T-helper 1 cell treated with Interleukin-12 subunit alpha and Interleukin-12 subunit beta and Interleukin-4 antibody, amounts not matched to agents 30 μg/mL and 1 μg/mL, for 36 hours (primary cell): Measurements from ENCODE around the gene ALS2.
"Not testable (repeated sequence)": the region's sequence is repeated elsewhere in the genome, so short reads cannot be mapped to it uniquely, and the experiment has no call there.

ENCODE experiments used
- H3K27ac Mint-ChIP-seq: one replicate; pipeline ENCODE4 v1.8.0; 2021; ENCODE audit warnings: mild to moderate bottlenecking, mixed read lengths
- H3K27me3 Mint-ChIP-seq: one replicate; pipeline ENCODE4 v1.8.0; 2021; ENCODE audit warnings: low read depth, mixed read lengths
- H3K36me3 Mint-ChIP-seq: one replicate; pipeline ENCODE4 v1.8.0; 2021; ENCODE audit warnings: low read depth, mixed read lengths
- H3K4me1 Mint-ChIP-seq: one replicate; pipeline ENCODE4 v1.8.0; 2021; ENCODE audit warnings: low read depth, mixed read lengths
- H3K4me3 Mint-ChIP-seq: one replicate; pipeline ENCODE4 v1.8.0; 2021; ENCODE audit warnings: mild to moderate bottlenecking, moderate library complexity, mixed read lengths
- H3K9me3 Mint-ChIP-seq: one replicate; pipeline ENCODE4 v1.8.0; 2021; ENCODE audit warnings: mixed read lengths

The ALS2 gene

GRCh38 chr2:201698588-201699226, 82.0 kb downstream of the ALS2 start, which contains the start of gene MPP4:
MPP4 (minus strand) TSS chr2:201698644; CDS start chr2:201693954, 4,690 bp downstream.
- Mint-ChIP-seq H3K9me3 (no peaks in the 10 kb centered on the region), H3K27ac (no peak within 1 kb of the TSS), H3K27me3 (no peaks in the 10 kb centered on the region), H3K4me3 (no peak within 1 kb of the TSS), H3K36me3 (peaks cover 3% of the 10 kb centered on the region), H3K4me1 (peaks cover 2% of the 10 kb centered on the region)

- Mint-ChIP-seq H3K4me1 (peaks cover 2% of the 10 kb centered on the region), H3K4me3 (no peak overlapping the region), H3K27me3 (no peaks in the 10 kb centered on the region), H3K9me3 (no peaks in the 10 kb centered on the region), H3K27ac (no peak overlapping the region), H3K36me3 (peaks cover 1% of the 10 kb centered on the region)
These were observed 82.8 kb downstream of the ALS2 start for GRCh38 chr2:201697899-201698298.

- Mint-ChIP-seq H3K9me3 (no peaks in the 10 kb centered on the region), H3K36me3 (peaks cover 1% of the 10 kb centered on the region), H3K27me3 (no peaks in the 10 kb centered on the region), H3K27ac (no peak overlapping the region), H3K4me3 (no peak overlapping the region), H3K4me1 (peaks cover 2% of the 10 kb centered on the region)
These were observed 84.5 kb downstream of the ALS2 start for GRCh38 chr2:201696151-201696659.

DNA sequence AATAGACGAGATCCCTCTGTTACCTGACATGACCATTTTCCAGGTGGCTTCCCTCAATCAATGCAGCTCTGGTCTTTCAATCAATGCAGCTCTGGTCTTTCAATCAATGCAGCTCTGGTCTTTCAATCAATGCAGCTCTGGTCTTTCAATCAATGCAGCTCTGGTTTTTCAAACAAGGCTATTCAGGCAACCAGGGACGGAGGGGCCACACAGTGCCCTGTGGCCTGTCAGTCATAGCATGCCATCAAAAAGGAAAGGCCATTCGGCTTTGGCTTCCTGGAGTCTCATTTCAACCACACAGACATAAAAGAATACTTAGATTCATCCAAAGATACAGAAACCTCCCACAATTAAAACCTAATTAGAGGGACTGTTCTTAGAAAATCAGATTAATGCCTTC, 95.6 kb downstream of the ALS2 start:
- H3K27ac Mint-ChIP-seq: no peak overlapping the region
- no peak overlapping the region for H3K4me3 Mint-ChIP-seq
- no peaks in the 10 kb centered on the region for H3K9me3 Mint-ChIP-seq
- peaks cover 13% of the 10 kb centered on the region for H3K27me3 Mint-ChIP-seq
- H3K36me3 Mint-ChIP-seq: no peaks in the 10 kb centered on the region
- no peaks in the 10 kb centered on the region for H3K4me1 Mint-ChIP-seq

DNA sequence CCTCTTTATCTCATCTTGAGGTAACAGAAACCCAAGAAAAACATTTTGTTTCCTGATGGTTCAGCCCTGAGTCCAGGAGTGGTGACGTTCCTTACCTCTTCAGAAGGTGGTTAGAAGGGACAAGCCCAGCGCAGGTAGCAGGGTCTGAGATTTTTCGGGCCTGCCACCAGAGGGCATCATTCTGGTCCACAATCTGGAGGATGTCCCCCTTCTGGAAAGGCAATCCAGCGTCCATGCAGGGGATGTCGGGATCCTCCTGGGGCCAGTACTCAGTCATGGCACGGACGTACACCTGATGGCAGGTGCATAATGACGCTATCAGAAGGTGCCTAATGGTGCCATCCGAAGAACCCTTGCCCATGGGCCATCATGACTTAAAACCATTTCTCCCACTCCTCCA, 100.0 kb downstream of the ALS2 start:
- H3K4me1 Mint-ChIP-seq: no peaks in the 10 kb centered on the region
- H3K27me3 Mint-ChIP-seq: peaks cover 7% of the 10 kb centered on the region
- no peak overlapping the region for H3K27ac Mint-ChIP-seq
- no peaks in the 10 kb centered on the region for H3K9me3 Mint-ChIP-seq
- no peaks in the 10 kb centered on the region for H3K36me3 Mint-ChIP-seq
- H3K4me3 Mint-ChIP-seq: no peak overlapping the region

DNA sequence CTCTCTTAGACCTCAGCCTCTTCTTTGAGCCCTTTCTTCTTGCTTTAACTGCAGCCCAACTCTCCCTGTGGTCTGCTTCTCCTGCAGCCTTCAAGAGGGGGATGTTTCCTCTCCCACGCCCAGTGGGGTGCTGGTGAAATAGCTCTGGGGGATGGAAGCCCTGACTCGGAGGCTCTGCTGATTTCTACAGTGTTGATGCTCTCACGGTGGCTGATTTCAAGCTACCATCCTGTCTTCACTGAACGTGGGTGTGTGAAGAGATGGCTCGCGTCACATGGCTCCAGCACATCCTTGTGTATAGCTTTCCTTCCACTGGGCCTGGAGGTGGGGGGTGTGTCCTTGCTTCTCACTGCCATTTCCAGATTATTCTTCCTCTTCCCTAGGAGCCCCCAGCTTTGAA, 102.3 kb downstream of the ALS2 start:
- H3K27me3 Mint-ChIP-seq: peaks cover 3% of the 10 kb centered on the region
- no peaks in the 10 kb centered on the region for H3K9me3 Mint-ChIP-seq
- H3K36me3 Mint-ChIP-seq: no peaks in the 10 kb centered on the region
- H3K27ac Mint-ChIP-seq: no peak overlapping the region
- H3K4me1 Mint-ChIP-seq: no peaks in the 10 kb centered on the region
- no peak overlapping the region for H3K4me3 Mint-ChIP-seq

DNA sequence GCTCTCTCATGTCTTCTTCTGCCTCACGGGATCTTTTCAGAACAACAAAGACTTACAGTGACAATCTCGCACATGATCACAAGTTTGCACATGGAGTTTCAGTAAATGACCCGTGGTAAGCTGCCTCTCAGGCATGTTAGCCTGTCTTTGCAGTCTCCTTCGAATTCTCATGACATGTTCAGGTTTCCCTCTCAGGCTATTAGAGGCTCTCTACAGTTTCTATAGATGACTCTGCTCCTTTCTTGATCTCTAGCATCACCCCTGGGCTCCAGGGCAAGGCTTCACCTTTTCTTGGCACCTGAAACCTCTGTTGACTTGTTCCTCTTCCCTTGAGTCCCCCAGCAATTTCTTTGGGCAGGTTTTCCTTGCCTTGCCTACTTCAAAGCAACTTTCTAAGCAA, 105.3 kb downstream of the ALS2 start:
- Mint-ChIP-seq H3K36me3 (no peaks in the 10 kb centered on the region), H3K9me3 (no peaks in the 10 kb centered on the region), H3K4me1 (no peaks in the 10 kb centered on the region), H3K27me3 (peaks cover 5% of the 10 kb centered on the region), H3K27ac (no peak overlapping the region), H3K4me3 (no peak overlapping the region)

DNA sequence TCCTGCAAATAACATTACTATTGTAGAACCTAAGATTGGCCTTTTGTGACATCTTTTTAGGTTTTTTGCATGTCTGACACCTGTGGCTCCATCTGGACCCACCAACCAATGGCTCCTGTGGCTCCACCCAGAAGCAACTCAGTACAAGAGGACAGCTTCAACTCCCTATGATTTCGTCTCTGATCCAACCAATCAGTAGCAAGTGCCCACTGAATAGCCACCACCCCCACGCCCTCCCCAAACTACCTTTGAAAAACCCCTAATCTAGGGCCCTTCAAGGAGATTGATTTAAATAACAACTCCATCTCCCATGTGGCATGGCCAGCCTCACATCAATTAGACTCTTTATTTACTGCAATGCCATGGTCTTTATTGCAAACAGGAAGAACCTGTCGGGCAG, 105.9 kb downstream of the ALS2 start:
- Mint-ChIP-seq H3K27me3 (peaks cover 6% of the 10 kb centered on the region), H3K27ac (no peak overlapping the region), H3K4me1 (no peaks in the 10 kb centered on the region)

GRCh38 chr2:201674298-201674697, 106.4 kb downstream of the ALS2 start:
- Mint-ChIP-seq H3K4me3 (no peak overlapping the region), H3K9me3 (no peaks in the 10 kb centered on the region), H3K36me3 (no peaks in the 10 kb centered on the region), H3K27ac (no peak overlapping the region), H3K27me3 (peaks cover 10% of the 10 kb centered on the region), H3K4me1 (no peaks in the 10 kb centered on the region)

More for the DNA sequence above, 105.9 kb downstream of the ALS2 start:
- H3K9me3 Mint-ChIP-seq: no peaks in the 10 kb centered on the region
- H3K4me3 Mint-ChIP-seq: no peak overlapping the region
- no peaks in the 10 kb centered on the region for H3K36me3 Mint-ChIP-seq

- no peaks in the 10 kb centered on the region for H3K36me3 Mint-ChIP-seq
- H3K9me3 Mint-ChIP-seq: no peaks in the 10 kb centered on the region
- H3K27ac Mint-ChIP-seq: no peak overlapping the region
- H3K4me1 Mint-ChIP-seq: no peaks in the 10 kb centered on the region
- H3K4me3 Mint-ChIP-seq: no peak overlapping the region
- peaks cover 10% of the 10 kb centered on the region for H3K27me3 Mint-ChIP-seq
These were observed 107.2 kb downstream of the ALS2 start for GRCh38 chr2:201673546-201673945.

GRCh38 chr2:201671205-201671604, 109.5 kb downstream of the ALS2 start:
- peaks cover 10% of the 10 kb centered on the region for H3K27me3 Mint-ChIP-seq
- not testable (repeated sequence) for H3K9me3 Mint-ChIP-seq, H3K27ac Mint-ChIP-seq, H3K36me3 Mint-ChIP-seq, H3K4me1 Mint-ChIP-seq, H3K4me3 Mint-ChIP-seq

GRCh38 chr2:201669865-201670264, 110.9 kb downstream of the ALS2 start:
- Mint-ChIP-seq H3K9me3 (no peaks in the 10 kb centered on the region), H3K4me3 (no peak overlapping the region), H3K36me3 (no peaks in the 10 kb centered on the region), H3K4me1 (no peaks in the 10 kb centered on the region), H3K27me3 (peaks cover 10% of the 10 kb centered on the region), H3K27ac (no peak overlapping the region)

DNA sequence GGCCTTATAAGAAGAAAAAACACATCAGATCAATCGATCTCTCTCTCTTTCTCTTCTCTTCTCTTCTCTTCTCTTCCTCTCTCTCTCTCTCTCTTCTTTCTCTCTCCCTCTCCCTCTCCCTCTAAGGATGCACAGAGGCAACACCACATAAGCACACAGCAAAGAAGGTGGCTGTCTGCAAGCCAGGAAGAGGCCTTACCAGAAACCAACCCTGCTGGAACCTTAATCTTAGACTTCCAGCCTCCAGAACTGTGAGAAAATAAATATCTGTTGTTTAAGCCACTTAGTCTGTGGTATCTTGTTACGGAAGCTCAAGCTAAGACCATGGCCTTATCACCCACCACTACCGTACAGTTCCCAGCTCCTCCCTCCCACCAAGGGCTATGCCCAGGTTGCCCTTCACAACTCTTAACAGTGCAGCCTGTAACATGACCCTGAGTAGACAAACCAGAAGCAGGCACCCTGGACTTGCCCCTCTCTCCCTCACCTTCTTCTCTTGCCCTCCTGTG, 112.3 kb downstream of the ALS2 start:
- Mint-ChIP-seq H3K9me3 (no peaks in the 10 kb centered on the region), H3K4me1 (no peaks in the 10 kb centered on the region), H3K27me3 (peaks cover 16% of the 10 kb centered on the region), H3K36me3 (no peaks in the 10 kb centered on the region), H3K4me3 (no peak overlapping the region), H3K27ac (no peak overlapping the region)

DNA sequence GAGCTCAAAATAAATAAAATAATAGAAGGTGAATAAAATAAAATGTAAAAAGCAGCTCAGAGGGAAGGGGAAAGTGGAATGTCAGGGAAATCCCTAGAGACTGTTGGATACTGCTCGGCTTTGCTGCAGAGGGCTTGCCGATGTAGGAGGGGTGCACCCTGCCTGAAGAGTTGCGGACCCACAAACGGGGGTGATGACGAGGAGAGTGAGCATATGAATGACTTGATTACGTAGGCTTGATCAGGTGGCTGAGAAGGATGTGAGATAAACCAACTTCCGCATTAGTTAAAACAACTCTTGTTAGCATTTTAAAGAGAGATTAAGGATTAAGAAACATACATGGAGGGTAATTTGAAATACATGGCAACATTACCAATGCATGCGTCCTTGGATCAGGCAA, 116.4 kb downstream of the ALS2 start:
- Mint-ChIP-seq H3K27ac (no peak overlapping the region), H3K4me3 (no peak overlapping the region), H3K4me1 (no peaks in the 10 kb centered on the region), H3K36me3 (no peaks in the 10 kb centered on the region), H3K27me3 (peaks cover 6% of the 10 kb centered on the region), H3K9me3 (no peaks in the 10 kb centered on the region)

DNA sequence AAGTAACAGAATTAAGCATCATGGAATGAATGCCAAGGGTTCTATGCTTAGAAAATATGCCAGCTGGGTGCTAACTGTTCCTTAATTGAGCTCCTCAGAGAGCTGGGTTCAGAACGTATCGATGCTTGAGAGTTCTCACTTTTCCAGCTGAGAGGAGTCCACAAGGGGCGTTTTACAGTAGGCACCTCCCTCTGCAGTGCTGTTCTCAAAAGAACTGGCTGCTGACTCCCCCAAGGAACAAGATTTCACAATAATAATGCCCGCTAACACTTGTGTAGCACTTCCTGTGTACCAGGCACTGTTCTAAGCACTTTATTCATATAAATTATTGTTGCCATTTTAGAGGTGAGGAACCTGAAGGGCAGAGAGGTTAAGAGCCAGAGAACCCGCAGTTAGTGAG, 119.4 kb downstream of the ALS2 start:
- Mint-ChIP-seq H3K9me3 (no peaks in the 10 kb centered on the region), H3K27ac (no peak overlapping the region), H3K27me3 (peaks cover 18% of the 10 kb centered on the region), H3K4me3 (no peak overlapping the region), H3K4me1 (no peaks in the 10 kb centered on the region), H3K36me3 (no peaks in the 10 kb centered on the region)
